Stimulated activated CD4-positive, alpha-beta T cell treated with anti-CD3 and anti-CD28 coated beads, Interleukin-2, amount 100 ng/mL, for 4 hours (primary cell): ENCODE measurements around the gene MRPL24.
A peak's percentile ranks its signal among the peaks of the same experiment; 100 is the strongest.

ENCODE experiments used
- DNase-seq: peaks from one replicate; pipeline ENCODE4 v3.0.0-alpha.2; 2020; ENCODE audit warnings: low read depth

MRPL24 gene

GRCh38 chr1:156692441-156692924, 48.4 kb downstream of the MRPL24 start:
- DNase-seq, result no peak

GRCh38 chr1:156691665-156692440, 49.0 kb downstream of the MRPL24 start:
- DNase-seq, result no peak

DNA sequence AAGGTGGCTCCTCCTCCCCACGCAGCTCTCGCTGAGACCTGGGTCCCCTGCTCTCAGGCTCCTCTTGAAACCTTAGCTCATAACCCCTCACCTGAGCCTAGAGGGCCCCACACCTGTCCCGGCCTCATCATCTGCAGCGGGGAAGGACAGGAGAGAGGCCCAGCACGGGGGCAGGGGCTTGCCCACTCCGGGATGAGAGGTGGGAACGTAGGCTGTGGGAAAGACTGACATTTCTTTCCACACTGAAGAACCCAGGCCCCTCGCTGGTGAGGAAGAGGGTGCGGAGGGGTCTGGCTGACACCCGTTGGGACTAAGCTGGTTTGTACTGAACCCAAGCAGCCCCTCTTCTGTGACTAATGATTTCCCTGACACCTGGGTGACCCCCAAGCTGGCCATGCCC, 49.7 kb downstream of the MRPL24 start:
- no peak for DNase-seq

- DNase-seq, result no peak
Measured at GRCh38 chr1:156690675-156691036, 50.2 kb downstream of the MRPL24 start.

DNA sequence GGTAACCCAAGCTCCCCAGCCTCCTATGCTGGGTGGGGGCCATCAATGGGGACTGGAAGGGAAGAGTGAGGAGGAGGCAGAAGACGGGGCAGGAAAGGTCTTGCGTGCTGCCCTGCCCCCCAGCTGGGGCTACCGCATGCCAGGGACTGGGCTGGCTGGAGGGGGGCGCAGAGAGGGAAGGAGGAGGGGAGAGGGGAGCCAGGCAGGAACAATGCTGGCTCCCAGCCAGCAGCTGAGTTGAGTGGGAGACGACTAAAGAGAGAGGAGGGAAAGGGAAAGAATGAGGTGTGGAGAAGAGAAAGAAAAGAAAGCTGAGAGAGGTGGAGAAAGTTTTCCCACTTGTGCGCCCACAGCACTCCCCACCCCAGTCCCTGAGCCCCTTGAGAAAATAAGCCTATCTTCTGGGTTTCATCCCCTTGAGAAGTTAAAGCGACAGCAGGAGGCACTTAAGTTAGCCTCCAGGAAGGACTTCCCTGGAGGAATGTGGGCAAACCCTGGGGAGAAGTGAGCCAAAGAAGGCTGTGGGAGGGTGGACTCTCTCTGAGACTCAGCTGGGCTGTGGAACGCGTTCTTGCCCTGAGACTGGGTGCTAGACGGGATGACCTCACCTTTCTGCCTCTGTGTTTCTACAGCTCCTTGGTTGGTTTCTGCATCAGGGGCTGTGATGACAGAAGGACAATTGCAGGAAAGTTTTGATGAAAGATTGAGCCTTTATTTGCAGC, 50.8 kb downstream of the MRPL24 start:
- DNase-seq, result no peak

- peak; percentile 59 for DNase-seq
Measured at GRCh38 chr1:156689035-156689952, 51.6 kb downstream of the MRPL24 start.
